ENCODE measurements around the gene NAV2. TPM values are rescaled to one million over a fixed set of nuclear protein-coding genes. Genes with fewer than 3 reads are reported as not detected.

NAV2 gene
- total RNA-seq, 1 experiment from 2014 or later: 2.1 TPM

GRCh38 chr11:19968860-19969259 lies 256.2 kb downstream of the NAV2 start (continued):
- no peak for TF ChIP-seq EZH2phosphoT487 (IDR thresholded peaks at IDR 0.05; ENCODE audit: borderline replicate concordance)

- Histone ChIP-seq H3K4me2 (ENCODE audit: low read length) (no peak overlapping the region), H3K4me3 (replicated peaks in 1 of 2; ENCODE audit: low read depth in 1 of 2, low read length in 2 of 2) (no peak overlapping the region), H3K4me1 (ENCODE audit: control insufficient read depth in 1 of 2, insufficient read depth in 2 of 2, low read length in 2 of 2) (no peaks in the 10 kb centered on the region), H2AFZ (ENCODE audit: low read depth, low read length, poor library complexity, severe bottlenecking) (no peak overlapping the region), H3K79me2 (ENCODE audit: insufficient read depth, low read length) (no peaks in the 10 kb centered on the region), H3K36me3 (ENCODE audit: control insufficient read depth in 1 of 2, insufficient read depth in 2 of 2, low read length in 2 of 2) (no peaks in the 10 kb centered on the region), H3K9me2 (ENCODE audit: insufficient read depth) (no peaks in the 10 kb centered on the region), H3K27ac (ENCODE audit: low read depth, low read length) (no peak overlapping the region), H3K9ac (ENCODE audit: low read length) (no peak overlapping the region), H3K27me3 (ENCODE audit: insufficient read depth, low read length) (no peaks in the 10 kb centered on the region; the same call in 1 of the 2 replicates), H3K9me3 (ENCODE audit: control insufficient read depth in 1 of 2, insufficient read depth in 1 of 2, low read depth in 1 of 2, low read length in 2 of 2) (no peaks in the 10 kb centered on the region), H4K20me1 (ENCODE audit: insufficient read depth) (no peaks in the 10 kb centered on the region)
- BruUV-seq (replicated peaks): no TSS peak
- CTCF ChIA-PET: no interaction called here
- RAD21 ChIA-PET (ENCODE audit: low non-redundant PET in 1 of 2, low total read pairs in 2 of 2, uncharacterized antibody in 2 of 2, unreplicated experiment in 2 of 2): no interaction called here
- DNase-seq (ENCODE audit: low read depth, low spot score) (no peak), ATAC-seq (no peak)
- TF ChIP-seq SIN3A (IDR thresholded peaks at IDR 0.05; ENCODE audit: low read depth) (no peak), ZFX (IDR thresholded peaks at IDR 0.05) (no peak), SRF (IDR thresholded peaks at IDR 0.05; ENCODE audit: low read depth) (no peak), CEBPB (IDR thresholded peaks at IDR 0.05; ENCODE audit: low read depth) (no peak), EZH2phosphoT487 (IDR thresholded peaks at IDR 0.05; ENCODE audit: borderline replicate concordance) (no peak), ATF3 (IDR thresholded peaks at IDR 0.05) (no peak), TCF7L2 (IDR thresholded peaks at IDR 0.05; ENCODE audit: borderline replicate concordance, extremely low read depth, insufficient read depth, insufficient read length) (no peak), POLR2AphosphoS5 (IDR thresholded peaks at IDR 0.05; ENCODE audit: low read depth, low read length) (no peak), FOSL1 (IDR thresholded peaks at IDR 0.05; ENCODE audit: low read depth) (no peak), ZBTB33 (IDR thresholded peaks at IDR 0.05; ENCODE audit: extremely low read depth, insufficient replicate concordance, low read length) (no peak), CTCF (IDR thresholded peaks at IDR 0.05 in 2 of 3, conservative IDR thresholded peaks at IDR 0.05 in 1 of 3; ENCODE audit: borderline replicate concordance in 1 of 3, insufficient read depth in 1 of 3, low read depth in 2 of 3, low read length in 2 of 3) (no peak), EGR1 (IDR thresholded peaks at IDR 0.05; ENCODE audit: low read depth) (no peak), SP1 (IDR thresholded peaks at IDR 0.05; ENCODE audit: low read depth) (no peak), POLR2A (IDR thresholded peaks at IDR 0.05; ENCODE audit: borderline replicate concordance, extremely low read depth, insufficient read depth, insufficient read length) (no peak), REST (IDR thresholded peaks at IDR 0.05; ENCODE audit: low read depth) (no peak), CBX3 (IDR thresholded peaks at IDR 0.05; ENCODE audit: low read depth) (no peak), JUND (IDR thresholded peaks at IDR 0.05) (no peak), MAX (IDR thresholded peaks at IDR 0.05) (no peak), ELF1 (IDR thresholded peaks at IDR 0.05; ENCODE audit: borderline replicate concordance, low read depth) (no peak)
- POLR2A ChIA-PET: no interaction called here
- intact Hi-C loops (cut with micrococcal nuclease): no loop called here
Measured at GRCh38 chr11:19970944-19971343, 258.3 kb downstream of the NAV2 start.

All from HCT116 (cell line).